DND-41 (cell line): Measurements from ENCODE around the gene ITGB2.

Experiments used
- CTCF ChIP-seq: IDR thresholded peaks from 2 replicates; pipeline ENCODE4 v1.5.1; 2012; ENCODE audit warnings: borderline replicate concordance, low read length, moderate library complexity, mild to moderate bottlenecking; ENCODE audit not compliant: poor library complexity, severe bottlenecking; ENCODE audit errors: extremely low read depth
- EZH2 ChIP-seq: IDR thresholded peaks from 3 replicates; pipeline ENCODE4 v1.6.1; 2012; ENCODE audit warnings: borderline replicate concordance, low read depth, mild to moderate bottlenecking, moderate library complexity, low read length, inconsistent platforms; ENCODE audit not compliant: severe bottlenecking

- no peak for TF ChIP-seq EZH2
- TF ChIP-seq CTCF: no peak
Observed at GRCh38 chr21:44850905-44851657, 69.6 kb downstream of the ITGB2 start.
